ENCODE data around the gene FPGS.

Gene FPGS

GRCh38 chr9:127809540-127810377, 7.1 kb downstream of the FPGS start:
- in situ Hi-C loops (cut with MboI; ENCODE audit: low sequenced_read_pairs) = no loop called here

GRCh38 chr9:127810378-127811187, 7.9 kb downstream of the FPGS start:
- in situ Hi-C loops (cut with MboI; ENCODE audit: low sequenced_read_pairs) = no loop called here

- in situ Hi-C loops (cut with MboI; ENCODE audit: low sequenced_read_pairs) = no loop called here
Observed at GRCh38 chr9:127812011-127812410, 9.3 kb downstream of the FPGS start.

GRCh38 chr9:127812936-127813675, 10.4 kb downstream of the FPGS start:
- in situ Hi-C loops (cut with MboI; ENCODE audit: low sequenced_read_pairs) = no loop called here

- in situ Hi-C loops (cut with MboI; ENCODE audit: low sequenced_read_pairs) = no loop called here
Observed at GRCh38 chr9:127813686-127814226, 11.1 kb downstream of the FPGS start.

- in situ Hi-C loops (cut with MboI; ENCODE audit: low sequenced_read_pairs) = no loop called here
Observed at GRCh38 chr9:127814619-127815511, 12.2 kb downstream of the FPGS start.

GRCh38 chr9:127815512-127816361, 13.1 kb downstream of the FPGS start:
- in situ Hi-C loops (cut with MboI; ENCODE audit: low sequenced_read_pairs) = no loop called here

- in situ Hi-C loops (cut with MboI; ENCODE audit: low sequenced_read_pairs) = no loop called here
Observed at GRCh38 chr9:127816362-127816725, 13.7 kb downstream of the FPGS start.

GRCh38 chr9:127816728-127817127, 14.0 kb downstream of the FPGS start:
- in situ Hi-C loops (cut with MboI; ENCODE audit: low sequenced_read_pairs) = no loop called here

GRCh38 chr9:127817881-127818434, 15.3 kb downstream of the FPGS start:
- in situ Hi-C loops (cut with MboI; ENCODE audit: low sequenced_read_pairs) = no loop called here

- in situ Hi-C loops (cut with MboI; ENCODE audit: low sequenced_read_pairs) = no loop called here
Observed at GRCh38 chr9:127818574-127818973, 15.9 kb downstream of the FPGS start.

- in situ Hi-C loops (cut with MboI; ENCODE audit: low sequenced_read_pairs) = no loop called here
Observed at GRCh38 chr9:127822108-127822507, 19.4 kb downstream of the FPGS start.

- in situ Hi-C loops (cut with MboI; ENCODE audit: low sequenced_read_pairs) = no loop called here
Observed at GRCh38 chr9:127825319-127826051, 22.8 kb downstream of the FPGS start.

GRCh38 chr9:127826253-127826913, 23.7 kb downstream of the FPGS start:
- in situ Hi-C loops (cut with MboI; ENCODE audit: low sequenced_read_pairs) = no loop called here

- in situ Hi-C loops (cut with MboI; ENCODE audit: low sequenced_read_pairs) = no loop called here
Observed at GRCh38 chr9:127828262-127829031, 25.8 kb downstream of the FPGS start.

GRCh38 chr9:127829205-127829906, 26.7 kb downstream of the FPGS start:
- in situ Hi-C loops (cut with MboI; ENCODE audit: low sequenced_read_pairs) = no loop called here
